Thoracic aorta (tissue), 2 donors: ENCODE measurements around the gene TMEM81. TPM values are rescaled to one million over a fixed set of nuclear protein-coding genes. Genes with fewer than 3 reads are reported as not detected.

Experiments
- ATAC-seq: fragments of 150-250 bp; one replicate; pipeline ENCODE4 v1.8.0; 2017; ENCODE audit warnings: low read depth; ENCODE audit not compliant: insufficient number of reproducible peaks, low FRiP score
- DNase-seq: peaks from one replicate; pipeline ENCODE4 v3.0.0-alpha.2; 2020; ENCODE audit warnings: low spot score
- H3K27ac ChIP-seq, 2 donors: fragments of 200-600 bp; sonication (generic); 1 replicate in 1 of 2; 2 replicates in 1 of 2; pipeline ENCODE4 v1.5.1; 2016; ENCODE audit warnings: mild to moderate bottlenecking in 2 of 2, moderate library complexity in 2 of 2
- H3K27me3 ChIP-seq: fragments of 200-600 bp; sonication (generic); replicated peaks from 2 replicates; pipeline ENCODE4 v1.6.0; 2016; ENCODE audit warnings: mild to moderate bottlenecking; ENCODE audit not compliant: insufficient read depth
- H3K36me3 ChIP-seq: fragments of 200-600 bp; sonication (generic); one replicate; pipeline ENCODE4 v1.5.1; 2016
- H3K4me1 ChIP-seq, 2 donors: fragments of 200-600 bp; sonication (generic); 1 replicate in 1 of 2; 2 replicates in 1 of 2; pipeline versions ENCODE4 v1.5.1 to v1.6.0; 2016; ENCODE audit warnings: low read depth in 2 of 2, mild to moderate bottlenecking in 1 of 2; ENCODE audit not compliant: control insufficient read depth in 1 of 2
- H3K4me3 ChIP-seq: fragments of 200-600 bp; sonication (generic); 2 replicates; pipeline ENCODE4 v1.5.1; 2016; ENCODE audit warnings: mild to moderate bottlenecking
- H3K9me3 ChIP-seq: fragments of 200-600 bp; sonication (generic); 2 replicates; pipeline ENCODE4 v1.5.1; 2016
- total RNA-seq, 2 donors: library from RNA; depleted of rRNA; stranded (reverse); fragments of >200 nt; gene quantifications; one replicate each; pipeline versions ENCODE4 v1.1.0 to v1.2.3, GENCODE V29; 2016
- TF ChIP-seq, protein P1 (sequence below): fragments of 200-600 bp; sonication (generic); IDR thresholded peaks from one replicate; pipeline ENCODE4 v1.5.1; 2019; ENCODE audit warnings: antibody characterized with exemption

TMEM81 gene, protein sequence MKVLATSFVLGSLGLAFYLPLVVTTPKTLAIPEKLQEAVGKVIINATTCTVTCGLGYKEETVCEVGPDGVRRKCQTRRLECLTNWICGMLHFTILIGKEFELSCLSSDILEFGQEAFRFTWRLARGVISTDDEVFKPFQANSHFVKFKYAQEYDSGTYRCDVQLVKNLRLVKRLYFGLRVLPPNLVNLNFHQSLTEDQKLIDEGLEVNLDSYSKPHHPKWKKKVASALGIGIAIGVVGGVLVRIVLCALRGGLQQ
- under 1 TPM; 0.41 to 0.85 TPM for total RNA-seq

DNA sequence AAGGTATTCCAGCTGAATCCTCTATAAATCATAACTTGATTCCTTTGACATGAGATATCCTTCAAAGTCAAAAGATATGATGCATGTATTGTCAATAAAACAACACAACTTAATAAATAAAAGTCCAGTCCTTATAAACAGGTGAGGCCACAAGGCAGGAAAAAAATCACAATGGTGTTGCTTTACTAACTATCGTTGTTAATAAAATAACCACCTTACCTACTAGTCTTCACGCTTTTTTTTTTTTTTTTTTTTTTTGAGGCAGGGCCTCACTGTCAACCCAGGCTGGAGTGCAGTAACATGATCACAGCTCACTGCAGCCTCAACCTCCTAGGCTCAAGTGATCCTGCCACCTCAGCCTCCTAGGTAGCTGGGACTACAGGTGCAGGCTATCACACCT is at the start of gene TMEM81:
Gene TMEM81, minus strand, starts transcription at position 101 of the 400 bp plus-strand sequence. CDS start 140 bp downstream, outside the sequence.
- no peaks in the 10 kb centered on the region for H3K9me3 ChIP-seq
- H3K27ac ChIP-seq = no peak within 1 kb of the TSS
- H3K4me3 ChIP-seq = no peak within 1 kb of the TSS
- no peak for ATAC-seq
- no peaks in the 10 kb centered on the region for H3K4me1 ChIP-seq
- no peak for DNase-seq
- H3K36me3 ChIP-seq = peaks cover 38% of the 10 kb centered on the region
- H3K27me3 ChIP-seq = no peaks in the 10 kb centered on the region
- TF ChIP-seq, protein P1, sequence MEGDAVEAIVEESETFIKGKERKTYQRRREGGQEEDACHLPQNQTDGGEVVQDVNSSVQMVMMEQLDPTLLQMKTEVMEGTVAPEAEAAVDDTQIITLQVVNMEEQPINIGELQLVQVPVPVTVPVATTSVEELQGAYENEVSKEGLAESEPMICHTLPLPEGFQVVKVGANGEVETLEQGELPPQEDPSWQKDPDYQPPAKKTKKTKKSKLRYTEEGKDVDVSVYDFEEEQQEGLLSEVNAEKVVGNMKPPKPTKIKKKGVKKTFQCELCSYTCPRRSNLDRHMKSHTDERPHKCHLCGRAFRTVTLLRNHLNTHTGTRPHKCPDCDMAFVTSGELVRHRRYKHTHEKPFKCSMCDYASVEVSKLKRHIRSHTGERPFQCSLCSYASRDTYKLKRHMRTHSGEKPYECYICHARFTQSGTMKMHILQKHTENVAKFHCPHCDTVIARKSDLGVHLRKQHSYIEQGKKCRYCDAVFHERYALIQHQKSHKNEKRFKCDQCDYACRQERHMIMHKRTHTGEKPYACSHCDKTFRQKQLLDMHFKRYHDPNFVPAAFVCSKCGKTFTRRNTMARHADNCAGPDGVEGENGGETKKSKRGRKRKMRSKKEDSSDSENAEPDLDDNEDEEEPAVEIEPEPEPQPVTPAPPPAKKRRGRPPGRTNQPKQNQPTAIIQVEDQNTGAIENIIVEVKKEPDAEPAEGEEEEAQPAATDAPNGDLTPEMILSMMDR = no peak

DNA sequence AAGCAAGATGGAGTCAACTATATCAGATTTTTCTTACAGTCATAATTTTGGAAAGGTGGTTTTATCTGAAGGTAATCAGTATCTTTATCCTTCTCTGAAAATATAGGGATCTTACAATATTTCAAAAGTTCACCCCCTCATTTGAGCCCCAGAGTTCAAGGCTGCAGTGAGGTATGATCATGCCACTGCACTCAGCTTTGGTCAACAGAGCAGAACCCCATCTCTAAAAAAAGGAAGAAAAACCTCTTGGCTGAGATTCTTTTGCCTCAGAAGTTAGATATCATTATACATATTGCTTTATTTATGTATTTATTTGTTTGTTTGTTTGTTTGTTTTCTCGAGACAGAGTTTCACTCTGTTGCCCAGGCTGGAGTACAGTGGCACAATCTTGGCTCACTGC is 49.0 kb upstream of the TMEM81 start:
- Histone ChIP-seq H3K4me3 (no peak overlapping the region), H3K9me3 (no peaks in the 10 kb centered on the region), H3K27me3 (no peaks in the 10 kb centered on the region), H3K36me3 (no peaks in the 10 kb centered on the region), H3K27ac (no peak overlapping the region), H3K4me1 (no peaks in the 10 kb centered on the region)
- no peak for ATAC-seq
- DNase-seq = no peak
- TF ChIP-seq, protein P1 = no peak

DNA sequence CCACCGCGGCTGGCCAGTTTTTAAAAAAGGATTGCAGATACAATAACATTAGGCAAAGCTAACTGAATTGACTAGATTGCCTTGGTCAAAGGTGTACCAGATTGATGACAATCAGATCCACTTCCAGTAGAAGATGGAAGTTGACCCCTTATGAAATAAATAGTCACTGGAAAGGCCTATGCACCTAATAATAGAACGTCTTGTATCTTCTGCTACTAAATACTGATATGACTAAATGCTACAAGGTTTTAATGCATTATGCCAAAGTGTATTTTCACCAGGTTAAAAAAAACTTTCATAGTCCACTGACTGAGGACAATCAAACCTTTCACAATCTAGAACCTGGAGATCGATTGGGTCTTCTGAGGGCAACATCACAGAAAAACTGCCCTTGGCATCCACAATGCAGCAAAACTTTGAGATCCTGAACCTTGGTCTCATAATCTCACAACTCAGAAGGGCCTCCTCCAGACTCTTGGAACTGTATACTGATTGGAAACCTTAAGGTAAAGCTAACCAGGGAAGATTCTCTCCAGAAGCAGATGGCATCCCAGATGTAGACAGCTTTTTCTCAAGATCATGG is 45.3 kb upstream of the TMEM81 start:
- H3K9me3 ChIP-seq = no peaks in the 10 kb centered on the region
- H3K27me3 ChIP-seq = no peaks in the 10 kb centered on the region
- ATAC-seq = no peak
- no peaks in the 10 kb centered on the region for H3K36me3 ChIP-seq
- no peak for DNase-seq
- H3K4me3 ChIP-seq = no peak overlapping the region
- H3K27ac ChIP-seq = no peak overlapping the region
- no peaks in the 10 kb centered on the region for H3K4me1 ChIP-seq
- TF ChIP-seq, protein P1 = no peak

DNA sequence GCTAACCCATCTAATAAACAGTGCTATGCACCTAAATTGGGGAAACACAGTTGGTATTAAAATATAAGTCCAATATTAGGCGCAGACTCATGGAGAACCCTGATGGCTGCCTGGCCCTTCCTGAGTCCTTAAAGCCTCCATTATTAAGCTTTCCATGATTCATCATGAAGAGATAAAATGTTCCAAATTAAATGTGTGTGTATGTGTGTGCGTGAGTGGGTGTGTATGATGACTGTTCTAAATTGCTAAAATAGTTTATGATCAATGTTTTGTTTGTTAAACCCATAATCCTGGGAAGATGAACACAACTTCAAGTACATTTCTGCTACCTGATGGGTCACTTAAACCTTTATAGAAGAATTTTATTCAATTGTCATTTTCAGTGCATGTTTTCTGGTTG is 43.8 kb upstream of the TMEM81 start:
- ATAC-seq = no peak
- TF ChIP-seq, protein P1 = no peak
- Histone ChIP-seq H3K27ac (no peak overlapping the region), H3K4me3 (no peak overlapping the region), H3K36me3 (no peaks in the 10 kb centered on the region), H3K9me3 (no peaks in the 10 kb centered on the region), H3K27me3 (no peaks in the 10 kb centered on the region), H3K4me1 (peaks cover 0 to under 1% of the 10 kb centered on the region in 2 donors)
- no peak for DNase-seq

DNA sequence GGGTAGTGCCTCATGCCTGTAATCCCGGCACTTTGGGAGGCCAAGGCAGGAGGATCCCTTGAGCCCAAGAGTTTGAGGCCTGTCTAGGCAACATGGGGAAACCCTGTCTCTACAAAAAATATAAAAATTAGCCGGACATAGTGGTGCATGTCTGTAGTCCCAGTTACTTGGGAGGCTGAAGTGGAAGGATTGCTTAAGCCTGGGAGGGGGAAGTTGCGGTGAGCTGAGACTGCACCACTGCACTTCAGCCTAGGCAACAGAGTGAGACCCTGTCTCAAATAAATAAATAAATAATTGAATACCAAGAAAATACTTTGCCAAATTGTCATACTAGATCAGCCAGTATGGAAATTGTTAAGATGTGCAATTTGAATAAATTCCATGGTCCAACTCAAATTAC is 43.4 kb upstream of the TMEM81 start:
- H3K36me3 ChIP-seq = no peaks in the 10 kb centered on the region
- no peak overlapping the region for H3K4me3 ChIP-seq
- H3K27me3 ChIP-seq = no peaks in the 10 kb centered on the region
- H3K27ac ChIP-seq = no peak overlapping the region
- no peaks in the 10 kb centered on the region for H3K9me3 ChIP-seq
- DNase-seq (no peak), ATAC-seq (no peak)
- TF ChIP-seq, protein P1 = no peak
- peaks cover 3 to 5% of the 10 kb centered on the region in 2 donors for H3K4me1 ChIP-seq
